Ascending aorta (tissue), 2 donors: Measurements from ENCODE around the gene IL17B. TPM values are rescaled to one million over a fixed set of nuclear protein-coding genes. Genes with fewer than 3 reads are reported as not detected.
"Not testable (repeated sequence)": the region's sequence is repeated elsewhere in the genome, so short reads cannot be mapped to it uniquely, and the experiment has no call there.

Source experiments
- DNase-seq, 2 donors: peaks; one replicate each; pipeline ENCODE4 v3.0.0-alpha.2; 2019; ENCODE audit warnings: low spot score in 2 of 2
- H3K27ac ChIP-seq, 2 donors: fragments of 200-600 bp; sonication (generic); one replicate each; pipeline ENCODE4 v1.5.1; 2016 to 2017; ENCODE audit warnings: mild to moderate bottlenecking in 1 of 2
- H3K27me3 ChIP-seq: fragments of 200-600 bp; sonication (generic); one replicate; pipeline ENCODE4 v1.5.1; 2017
- H3K36me3 ChIP-seq, 2 donors: fragments of 200-600 bp; sonication (generic); one replicate each; pipeline ENCODE4 v1.5.1; 2016
- H3K4me1 ChIP-seq, 2 donors: fragments of 200-600 bp; sonication (generic); one replicate each; pipeline ENCODE4 v1.5.1; 2016 to 2017; ENCODE audit warnings: mild to moderate bottlenecking in 1 of 2
- H3K4me3 ChIP-seq, 2 donors: fragments of 200-600 bp; sonication (generic); one replicate each; pipeline ENCODE4 v1.5.1; 2016 to 2017; ENCODE audit warnings: mild to moderate bottlenecking in 1 of 2
- H3K9me3 ChIP-seq, 2 donors: fragments of 200-600 bp; sonication (generic); one replicate each; pipeline ENCODE4 v1.5.1; 2016
- intact Hi-C: fragments of 100-400 bp; cut with DNase I; formaldehyde crosslinking; loops from one replicate; pipeline ENCODE4 v1.15.1; 2023
- total RNA-seq: library from RNA; depleted of rRNA; stranded (reverse); fragments of >200 nt; gene quantifications from one replicate; pipeline ENCODE4 v1.1.0, GENCODE V29; 2016
- TF ChIP-seq, protein P1 (sequence below), 3 experiments: fragments of 200-600 bp in 2 of 3; fragments of 450-650 bp in 1 of 3; sonication (generic) in 2 of 3; IDR thresholded peaks; one replicate each; pipeline ENCODE4 v1.5.1; 2016 to 2019; ENCODE audit warnings: antibody characterized with exemption in 3 of 3, mild to moderate bottlenecking in 1 of 3, moderate library complexity in 1 of 3

The IL17B gene
- total RNA-seq, 1 donor from 2014 or later = 46.8 TPM

DNA sequence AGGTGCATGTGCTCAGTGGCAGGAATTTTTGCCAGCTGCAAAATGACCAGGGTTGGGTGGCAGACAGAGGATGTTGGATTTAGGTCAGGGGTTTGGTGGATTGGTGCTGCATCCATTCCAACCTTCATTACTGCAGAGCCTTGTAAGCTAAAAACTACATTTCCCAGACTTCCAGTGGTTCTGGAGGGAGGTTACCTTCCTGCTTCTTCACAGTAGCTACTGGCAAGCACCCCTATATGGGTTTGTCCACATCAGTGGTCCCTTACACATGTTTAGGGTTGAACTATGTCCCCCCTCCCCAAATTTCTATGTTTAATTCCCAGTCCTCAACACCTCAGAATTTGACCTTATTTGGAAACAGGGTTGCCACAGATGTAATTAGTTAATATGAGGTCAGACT lies 20.7 kb upstream of the IL17B start:
- intact Hi-C loops = no loop called here
- DNase-seq = no peak
- Histone ChIP-seq H3K4me1 (peaks cover 4 to 13% of the 10 kb centered on the region in 2 donors), H3K4me3 (no peak overlapping the region), H3K27me3 (no peaks in the 10 kb centered on the region), H3K9me3 (no peaks in the 10 kb centered on the region), H3K27ac (no peak overlapping the region), H3K36me3 (no peaks in the 10 kb centered on the region)
- TF ChIP-seq, protein P1, sequence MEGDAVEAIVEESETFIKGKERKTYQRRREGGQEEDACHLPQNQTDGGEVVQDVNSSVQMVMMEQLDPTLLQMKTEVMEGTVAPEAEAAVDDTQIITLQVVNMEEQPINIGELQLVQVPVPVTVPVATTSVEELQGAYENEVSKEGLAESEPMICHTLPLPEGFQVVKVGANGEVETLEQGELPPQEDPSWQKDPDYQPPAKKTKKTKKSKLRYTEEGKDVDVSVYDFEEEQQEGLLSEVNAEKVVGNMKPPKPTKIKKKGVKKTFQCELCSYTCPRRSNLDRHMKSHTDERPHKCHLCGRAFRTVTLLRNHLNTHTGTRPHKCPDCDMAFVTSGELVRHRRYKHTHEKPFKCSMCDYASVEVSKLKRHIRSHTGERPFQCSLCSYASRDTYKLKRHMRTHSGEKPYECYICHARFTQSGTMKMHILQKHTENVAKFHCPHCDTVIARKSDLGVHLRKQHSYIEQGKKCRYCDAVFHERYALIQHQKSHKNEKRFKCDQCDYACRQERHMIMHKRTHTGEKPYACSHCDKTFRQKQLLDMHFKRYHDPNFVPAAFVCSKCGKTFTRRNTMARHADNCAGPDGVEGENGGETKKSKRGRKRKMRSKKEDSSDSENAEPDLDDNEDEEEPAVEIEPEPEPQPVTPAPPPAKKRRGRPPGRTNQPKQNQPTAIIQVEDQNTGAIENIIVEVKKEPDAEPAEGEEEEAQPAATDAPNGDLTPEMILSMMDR (IDR thresholded peaks at IDR 0.05) = no peak

DNA sequence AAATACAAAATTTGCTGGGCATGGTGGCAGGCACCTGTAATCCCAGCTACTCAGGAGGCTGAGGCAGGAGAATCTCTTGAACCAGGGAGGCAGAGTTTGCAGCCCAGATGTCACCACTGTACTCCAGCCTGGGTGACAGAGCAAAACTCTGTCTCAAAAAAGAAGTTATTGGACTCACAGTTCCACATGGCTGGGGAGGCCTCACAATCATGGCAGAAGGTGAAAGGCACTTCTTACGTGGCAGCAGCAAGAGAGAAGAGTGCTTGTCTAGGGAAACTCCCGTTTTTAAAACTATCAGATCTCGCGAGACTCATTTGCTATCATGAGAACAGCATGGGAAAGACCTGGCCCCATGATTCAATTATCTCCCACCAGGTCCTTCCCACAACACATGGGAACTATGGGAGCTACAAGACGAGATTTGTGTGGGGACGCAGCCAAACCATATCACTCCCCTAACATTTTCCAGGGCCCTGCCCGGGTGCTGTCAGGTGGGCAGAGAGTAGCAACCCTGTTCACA lies 19.7 kb upstream of the IL17B start:
- intact Hi-C loops, H3K27me3 ChIP-seq, H3K4me3 ChIP-seq, DNase-seq, H3K27ac ChIP-seq, H3K9me3 ChIP-seq, H3K36me3 ChIP-seq, H3K4me1 ChIP-seq: not testable (repeated sequence)

DNA sequence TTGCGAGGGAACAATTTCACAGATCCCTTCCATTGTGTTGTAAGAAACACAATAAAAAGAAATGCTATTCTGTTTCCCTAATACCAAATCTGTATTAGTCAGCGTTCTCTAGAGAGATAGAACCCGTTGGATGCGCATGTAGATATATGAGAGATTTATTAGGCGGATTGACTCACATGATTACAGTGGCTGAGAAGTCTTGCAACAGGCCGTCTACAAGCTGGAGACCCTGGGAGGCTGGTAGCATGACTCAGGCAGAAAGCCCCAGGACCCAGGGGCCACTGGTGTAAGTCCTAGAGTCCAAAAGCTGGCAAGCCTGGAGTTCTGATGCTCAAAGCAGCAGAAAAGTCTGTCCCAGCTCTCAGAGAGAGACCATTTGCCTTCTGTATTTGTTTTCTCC lies 18.4 kb upstream of the IL17B start:
- Histone ChIP-seq H3K4me1 (no peaks in the 10 kb centered on the region), H3K36me3 (no peaks in the 10 kb centered on the region), H3K27ac (no peak overlapping the region), H3K4me3 (no peak overlapping the region), H3K27me3 (no peaks in the 10 kb centered on the region), H3K9me3 (no peaks in the 10 kb centered on the region)
- DNase-seq = no peak
- intact Hi-C loops = no loop called here
- TF ChIP-seq, protein P1 (IDR thresholded peaks at IDR 0.05) = no peak

DNA sequence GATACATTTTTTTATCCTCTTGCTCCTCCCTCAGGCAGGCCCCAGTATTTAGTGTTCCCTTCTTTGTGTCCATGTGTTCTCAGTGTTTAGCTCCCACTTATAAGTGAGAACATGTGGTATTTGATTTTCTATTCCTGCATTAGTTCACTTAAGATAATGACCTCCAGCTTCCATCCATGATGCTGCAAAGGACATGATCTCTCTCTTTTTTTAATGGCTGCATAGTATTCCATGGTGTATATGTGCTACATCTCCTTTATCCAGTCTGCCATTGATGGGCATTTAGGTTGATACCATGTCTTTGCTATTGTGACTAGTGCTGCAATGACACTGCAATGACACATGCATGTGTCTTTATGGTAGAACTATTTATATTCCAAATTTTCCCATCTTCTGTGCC lies 15.9 kb upstream of the IL17B start:
- H3K9me3 ChIP-seq, H3K27me3 ChIP-seq, H3K4me1 ChIP-seq, H3K36me3 ChIP-seq, H3K27ac ChIP-seq, intact Hi-C loops, H3K4me3 ChIP-seq, DNase-seq: not testable (repeated sequence)

DNA sequence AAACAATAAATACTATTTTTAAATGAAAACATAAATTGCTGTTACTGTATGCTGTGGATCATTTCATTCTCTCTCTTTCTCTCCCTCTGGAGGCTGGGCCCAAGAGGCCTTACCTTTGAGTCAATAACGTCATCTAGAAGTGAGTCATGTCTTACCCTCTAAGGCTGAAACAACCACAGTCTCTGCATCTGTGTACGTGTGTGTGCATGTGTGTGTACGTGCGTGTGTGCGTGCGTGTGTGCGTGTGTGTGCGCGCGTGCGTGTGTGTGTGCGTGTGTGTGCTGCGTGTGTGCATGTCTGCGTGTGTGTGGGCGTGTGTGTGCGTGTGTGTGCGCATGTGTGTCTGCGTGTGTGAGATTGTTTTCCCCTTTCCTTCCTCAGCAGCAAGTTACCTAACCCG lies 13.6 kb upstream of the IL17B start:
- no peak for DNase-seq
- Histone ChIP-seq H3K4me1 (peaks cover 3 to 20% of the 10 kb centered on the region in 2 donors), H3K27ac (no peak overlapping the region), H3K36me3 (no peaks in the 10 kb centered on the region), H3K4me3 (no peak overlapping the region), H3K27me3 (no peaks in the 10 kb centered on the region), H3K9me3 (no peaks in the 10 kb centered on the region)
- TF ChIP-seq, protein P1 (IDR thresholded peaks at IDR 0.05) = no peak
- intact Hi-C loops = no loop called here

DNA sequence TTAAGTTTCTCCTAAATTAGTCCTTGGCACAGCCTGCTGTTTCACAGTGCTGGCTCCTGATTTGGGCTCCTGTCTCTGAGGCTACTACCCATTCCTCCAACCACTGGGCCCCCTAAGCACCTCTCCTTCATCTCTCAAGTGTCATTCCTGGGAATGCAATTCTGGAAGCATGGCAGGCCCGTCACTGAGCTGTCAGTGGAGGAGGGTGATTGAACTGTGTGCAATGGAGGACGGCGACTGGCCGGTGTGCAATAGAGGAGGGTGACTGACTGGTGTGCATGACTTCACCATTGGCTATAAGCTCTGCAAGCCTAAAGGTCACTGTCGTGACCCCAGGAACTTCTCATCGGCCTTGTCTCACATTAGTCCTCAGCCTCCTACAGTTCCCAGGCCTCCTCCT lies 12.4 kb upstream of the IL17B start:
- DNase-seq = no peak
- H3K4me1 ChIP-seq = peaks cover 8 to 32% of the 10 kb centered on the region in 2 donors
- no peaks in the 10 kb centered on the region for H3K9me3 ChIP-seq
- TF ChIP-seq, protein P1 (IDR thresholded peaks at IDR 0.05) = no peak
- no peak overlapping the region for H3K27ac ChIP-seq
- no peaks in the 10 kb centered on the region for H3K36me3 ChIP-seq
- H3K4me3 ChIP-seq = no peak overlapping the region
- intact Hi-C loops = no loop called here
- no peaks in the 10 kb centered on the region for H3K27me3 ChIP-seq

DNA sequence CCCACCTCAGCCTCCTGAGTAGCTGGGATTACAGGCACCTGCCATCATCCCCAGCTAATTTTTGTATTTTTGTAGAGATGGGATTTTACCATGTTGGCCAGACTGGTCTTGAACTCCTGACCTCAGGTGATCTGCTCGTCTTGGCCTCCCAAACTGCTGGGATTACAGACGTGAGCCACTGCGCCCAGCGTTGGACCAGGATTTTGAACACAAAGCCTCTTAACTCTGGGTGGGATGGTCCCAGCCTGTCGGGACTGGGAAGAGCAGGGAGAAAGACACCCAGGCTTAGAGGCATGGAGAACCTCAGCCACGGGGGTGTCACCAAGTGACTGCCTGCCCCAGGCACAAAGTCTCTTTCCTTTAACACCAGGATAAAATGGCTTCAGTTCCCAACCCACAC lies 12.0 kb upstream of the IL17B start:
- H3K4me1 ChIP-seq = peaks cover 12 to 37% of the 10 kb centered on the region in 2 donors
- intact Hi-C loops, H3K4me3 ChIP-seq, H3K36me3 ChIP-seq, H3K9me3 ChIP-seq, H3K27me3 ChIP-seq, DNase-seq, H3K27ac ChIP-seq: not testable (repeated sequence)
